ENCODE measurements around the gene GGCX.
"Not testable (repeated sequence)": the region's sequence is repeated elsewhere in the genome, so short reads cannot be mapped to it uniquely, and the experiment has no call there.

Gene GGCX

DNA sequence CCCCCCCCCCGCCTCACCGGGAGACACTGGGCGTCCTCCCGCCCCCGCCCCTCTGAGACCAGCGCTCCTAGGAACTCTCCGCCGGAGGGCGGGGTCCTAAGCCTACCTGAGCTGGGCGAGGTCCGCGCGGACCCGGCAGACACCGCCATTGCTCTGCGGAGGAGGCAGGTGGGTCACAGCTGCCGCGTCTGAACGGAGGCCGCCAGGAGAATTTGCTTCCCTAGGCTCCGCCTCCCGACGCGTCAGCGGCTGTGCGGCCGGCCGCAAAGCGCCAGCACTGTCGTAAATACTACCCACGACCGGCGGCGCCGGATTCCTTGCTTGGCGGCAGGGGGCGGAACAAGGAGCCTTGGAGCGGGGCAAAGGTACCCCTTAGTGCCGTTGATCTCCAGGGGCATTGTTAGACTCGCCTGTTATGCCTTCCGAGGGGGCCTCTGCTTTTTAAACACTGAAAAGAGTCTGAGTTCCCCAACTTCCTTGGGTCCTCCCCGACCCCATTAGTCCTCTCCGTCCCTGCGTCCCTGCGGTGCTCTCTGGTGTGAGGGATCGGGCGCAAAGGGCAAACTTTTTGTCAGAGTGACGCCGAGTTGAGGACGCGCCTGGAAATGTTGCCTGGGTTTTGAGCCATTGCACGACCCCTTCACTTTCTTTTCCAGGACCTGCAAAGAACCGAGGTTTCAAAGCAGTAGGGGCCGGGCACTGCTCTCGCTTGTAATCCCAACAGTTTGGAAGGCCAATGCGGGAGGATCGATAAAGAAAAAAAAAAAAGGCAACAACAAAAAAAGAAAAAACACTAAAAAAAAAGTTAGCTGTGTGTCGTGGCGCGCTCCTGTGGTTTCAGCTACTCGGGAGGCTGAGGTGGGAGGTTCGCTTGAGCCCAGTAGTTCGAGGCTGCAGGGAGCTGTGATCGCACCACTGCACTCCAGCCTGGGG is at the start of gene GGCX:
Gene GGCX (minus strand): TSS at position 214 of the 933 bp plus-strand sequence. CDS start 65 bp downstream, at position 149.
- peak; percentile 96 for ATAC-seq
- Mint-ChIP-seq H3K36me3 (peaks cover 34% of the 10 kb centered on the region), H3K4me3 (peak within 1 kb of the TSS; percentile 92), H3K4me1 (peaks cover 24% of the 10 kb centered on the region), H3K27ac (peak within 1 kb of the TSS; percentile 91), H3K9me3 (no peaks in the 10 kb centered on the region)
- peak; percentile 74 to 92 for DNase-seq (ENCODE audit: low spot score in 2 of 2)

DNA sequence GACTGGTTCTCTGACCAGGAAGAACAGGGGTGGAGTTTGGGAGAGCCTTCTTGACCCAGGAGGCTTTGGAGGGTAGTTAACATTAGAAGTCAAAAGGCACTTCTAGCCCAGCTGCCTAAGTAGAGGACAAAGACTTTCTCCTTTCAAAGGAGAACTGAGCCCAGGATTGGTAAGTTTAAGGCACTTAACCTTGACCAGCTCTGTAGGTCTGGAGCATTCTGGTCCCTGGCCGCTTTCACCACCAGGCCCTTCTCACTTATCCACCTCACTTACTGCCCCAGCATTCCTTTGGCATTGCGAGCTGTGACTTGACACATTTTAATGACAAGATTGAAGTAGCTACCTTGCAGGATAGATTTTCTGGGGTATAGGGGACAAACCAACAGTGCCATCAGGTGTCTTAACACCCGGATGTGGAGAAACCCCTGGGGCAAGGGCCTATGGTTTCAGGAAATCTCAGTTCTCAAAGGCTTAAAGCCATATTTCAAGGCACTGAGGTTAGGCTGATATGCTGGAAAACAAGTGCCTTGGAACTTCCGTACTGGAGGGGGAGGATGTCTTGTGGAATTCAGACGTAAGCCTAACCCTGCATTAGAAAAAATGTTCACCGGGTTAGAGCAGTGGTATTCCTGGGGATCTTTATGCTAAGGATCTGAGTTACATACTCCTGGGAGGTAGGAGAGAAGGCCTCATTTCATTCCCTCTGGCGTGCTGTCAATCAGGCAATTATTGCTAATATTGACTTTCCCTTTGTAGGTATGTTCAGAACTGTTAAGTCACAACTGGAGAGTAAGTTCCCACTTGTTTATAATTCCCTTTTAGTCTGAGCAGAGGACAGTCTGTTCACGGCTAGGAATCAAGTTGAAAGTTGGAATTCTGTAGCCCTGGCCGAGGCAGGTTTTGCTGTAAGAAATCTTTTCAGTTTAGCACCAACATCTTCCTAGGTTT is 46.2 kb upstream of the GGCX start:
- Mint-ChIP-seq H3K9me3 (no peaks in the 10 kb centered on the region), H3K27ac (peak overlapping the region; percentile 37), H3K4me1 (peaks cover 29% of the 10 kb centered on the region), H3K4me3 (no peak overlapping the region), H3K36me3 (peaks cover 46% of the 10 kb centered on the region)
- ATAC-seq: no peak
- no peak for DNase-seq (ENCODE audit: low spot score in 2 of 2)

DNA sequence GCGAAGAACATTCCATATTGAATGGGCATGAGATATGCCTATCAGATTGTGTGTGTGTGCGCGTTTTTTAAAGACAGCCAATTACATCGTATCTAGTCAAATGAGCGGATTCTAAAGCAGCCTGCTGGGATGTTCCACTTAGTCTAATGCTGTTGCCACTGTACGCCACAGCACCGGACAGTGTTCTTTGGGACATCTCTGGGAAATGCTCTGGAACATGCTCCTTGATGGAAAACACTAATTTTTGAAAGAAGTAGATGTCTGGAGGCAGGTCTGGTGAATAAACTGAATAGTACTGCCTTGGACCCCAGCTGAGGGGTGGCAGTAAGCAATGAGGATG is 44.8 kb upstream of the GGCX start:
- peaks cover 56% of the 10 kb centered on the region for H3K36me3 Mint-ChIP-seq
- H3K27ac Mint-ChIP-seq: peak overlapping the region; percentile 58
- H3K4me3 Mint-ChIP-seq: no peak overlapping the region
- ATAC-seq (no peak), DNase-seq (ENCODE audit: low spot score in 2 of 2) (no peak)
- no peaks in the 10 kb centered on the region for H3K9me3 Mint-ChIP-seq
- H3K4me1 Mint-ChIP-seq: peaks cover 40% of the 10 kb centered on the region

DNA sequence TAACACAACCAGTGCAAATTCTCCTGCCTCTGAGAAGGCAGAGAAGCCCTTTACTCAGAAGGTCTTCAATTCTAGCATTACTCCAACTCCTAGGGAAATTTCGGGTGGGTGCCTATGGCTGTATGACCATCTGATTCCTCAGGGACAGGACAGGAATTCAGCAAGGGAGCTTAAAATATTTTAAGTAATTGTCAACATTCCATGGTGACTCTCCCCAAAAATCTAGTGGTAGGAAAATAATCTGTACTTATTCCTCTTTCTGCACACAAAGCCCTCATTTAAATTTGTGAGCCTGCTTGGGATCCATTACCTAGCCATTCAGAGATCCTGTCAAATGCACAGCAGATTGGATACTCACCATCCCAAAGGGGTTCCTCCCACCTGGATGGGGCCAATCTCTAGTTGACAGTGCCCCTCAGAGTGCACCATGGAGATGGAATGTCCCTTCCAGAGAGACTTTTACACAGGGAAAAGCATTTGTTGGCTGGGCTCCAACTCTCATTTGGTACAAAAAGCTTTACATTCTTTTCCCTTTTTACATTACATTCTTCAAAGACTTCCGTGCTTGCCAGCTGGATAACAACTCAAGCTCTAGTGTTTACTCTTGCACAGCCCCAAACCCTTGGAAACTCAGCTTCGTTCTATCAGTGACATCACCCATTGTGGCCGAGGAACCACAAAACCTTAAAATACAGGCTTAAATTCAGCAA is 44.3 kb upstream of the GGCX start:
- Mint-ChIP-seq H3K27ac (peak overlapping the region; percentile 58), H3K4me1 (peaks cover 43% of the 10 kb centered on the region), H3K36me3 (peaks cover 56% of the 10 kb centered on the region), H3K4me3 (no peak overlapping the region), H3K9me3 (no peaks in the 10 kb centered on the region)
- no peak for DNase-seq (ENCODE audit: low spot score in 2 of 2)
- no peak for ATAC-seq

DNA sequence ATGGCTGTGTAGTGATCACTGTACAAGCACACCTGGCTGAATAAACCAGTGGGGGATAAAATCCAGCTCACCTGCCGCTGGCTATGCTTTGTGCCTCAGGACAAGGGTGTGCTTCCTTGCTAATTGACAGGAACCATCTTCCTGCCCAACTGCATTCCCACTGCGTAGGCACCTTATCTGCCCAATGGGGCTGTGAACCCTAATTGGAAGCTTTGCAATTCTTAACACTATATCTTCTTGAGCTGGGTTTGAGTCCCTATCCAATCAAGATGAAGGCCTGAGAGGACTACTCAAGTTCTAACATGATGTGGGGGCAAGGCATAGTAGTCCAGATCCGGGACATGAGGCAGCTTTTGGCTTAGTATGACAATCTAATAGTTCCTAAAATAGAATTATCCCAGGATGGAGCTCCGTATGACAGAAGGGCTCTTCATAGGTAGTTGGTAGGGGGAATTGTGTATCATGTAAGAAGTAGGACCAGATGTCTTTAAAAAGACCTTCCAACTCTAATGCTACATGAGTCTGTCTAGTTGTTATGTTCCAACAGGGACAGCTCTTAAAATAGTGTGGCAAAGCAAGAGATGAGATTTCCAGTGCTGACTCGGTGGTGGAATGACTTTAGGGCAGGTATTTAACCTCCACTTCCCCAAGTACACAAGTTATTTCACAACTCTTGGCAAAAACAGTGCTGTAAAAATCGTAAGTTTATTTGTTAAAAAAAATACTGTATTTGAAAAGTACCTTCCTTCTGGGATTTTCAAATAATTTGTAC is 43.5 kb upstream of the GGCX start:
- Mint-ChIP-seq H3K36me3 (peaks cover 55% of the 10 kb centered on the region), H3K9me3 (no peaks in the 10 kb centered on the region), H3K4me1 (peaks cover 50% of the 10 kb centered on the region), H3K27ac (no peak overlapping the region), H3K4me3 (no peak overlapping the region)
- no peak for ATAC-seq
- no peak for DNase-seq (ENCODE audit: low spot score in 2 of 2)

DNA sequence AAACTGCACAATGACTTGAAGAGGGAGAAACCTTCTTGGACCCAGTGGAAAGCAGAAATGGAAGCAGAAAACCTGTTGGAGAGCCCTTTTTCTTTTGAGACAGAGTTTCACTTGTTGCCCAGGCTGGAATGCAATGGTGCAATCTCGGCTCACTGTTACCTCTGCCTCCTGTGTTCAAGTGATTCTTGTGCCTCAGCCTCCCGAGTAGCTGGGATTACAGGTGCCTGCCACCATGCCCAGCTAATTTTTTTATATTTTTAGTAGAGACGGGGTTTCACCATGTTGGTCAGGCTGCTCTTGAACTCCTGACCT is 42.8 kb upstream of the GGCX start:
- peak overlapping the region; percentile 86 for H3K4me3 Mint-ChIP-seq

DNA sequence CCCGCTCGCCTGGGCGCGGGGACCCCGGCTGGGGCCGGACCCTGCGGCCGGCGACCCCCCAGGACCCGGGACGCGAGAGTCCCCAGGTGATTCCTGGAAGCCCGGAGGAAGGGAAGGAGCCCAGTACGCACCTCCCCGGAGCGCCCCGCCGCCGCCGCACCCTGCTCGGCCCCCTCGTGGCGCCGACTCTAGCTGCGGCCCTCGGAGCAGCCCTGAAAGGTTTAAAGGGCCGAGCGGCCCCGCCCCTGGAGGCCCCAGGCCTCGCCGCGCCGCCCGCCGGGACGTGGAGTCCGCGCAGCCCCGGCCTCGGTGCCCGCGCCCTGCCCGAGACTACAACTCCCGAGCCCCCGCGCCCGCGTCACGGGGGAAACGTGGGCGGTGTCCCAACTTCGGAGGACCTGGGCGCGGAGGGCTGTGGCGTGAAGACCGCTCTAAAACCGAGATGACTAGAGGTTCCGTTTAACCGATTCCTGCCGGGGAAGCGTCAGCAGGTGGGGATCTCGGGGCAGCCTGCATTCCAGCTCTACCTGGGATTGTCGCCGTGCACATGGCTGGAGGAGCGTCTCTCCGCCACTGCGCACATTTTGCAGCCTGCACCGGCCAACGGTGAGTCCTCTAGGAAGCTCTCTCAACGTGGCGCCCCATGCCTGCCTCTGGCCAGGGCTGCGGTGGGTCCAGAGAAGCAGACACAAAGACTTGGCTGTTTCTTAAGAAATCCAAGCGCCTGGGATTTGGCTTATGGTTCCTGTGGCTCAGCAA is 41.4 kb upstream of the GGCX start, which contains the start of gene TMEM150A:
Gene TMEM150A (minus strand): TSS at position 223 of the 759 bp plus-strand sequence. CDS start 750 bp downstream, outside the sequence.
- Mint-ChIP-seq H3K4me3 (peak within 1 kb of the TSS; percentile 86), H3K27ac (peak within 1 kb of the TSS; percentile 80), H3K9me3 (no peaks in the 10 kb centered on the region), H3K36me3 (peaks cover 55% of the 10 kb centered on the region), H3K4me1 (peaks cover 43% of the 10 kb centered on the region)
- ATAC-seq (peak; percentile 97), DNase-seq (ENCODE audit: low spot score in 2 of 2) (peak; percentile 79 to 93)

More for the DNA sequence above, 42.8 kb upstream of the GGCX start:
- not testable (repeated sequence) for H3K9me3 Mint-ChIP-seq; DNase-seq (ENCODE audit: low spot score in 2 of 2); ATAC-seq
- Mint-ChIP-seq H3K27ac (peak overlapping the region; percentile 80), H3K36me3 (peaks cover 55% of the 10 kb centered on the region), H3K4me1 (peaks cover 51% of the 10 kb centered on the region)

DNA sequence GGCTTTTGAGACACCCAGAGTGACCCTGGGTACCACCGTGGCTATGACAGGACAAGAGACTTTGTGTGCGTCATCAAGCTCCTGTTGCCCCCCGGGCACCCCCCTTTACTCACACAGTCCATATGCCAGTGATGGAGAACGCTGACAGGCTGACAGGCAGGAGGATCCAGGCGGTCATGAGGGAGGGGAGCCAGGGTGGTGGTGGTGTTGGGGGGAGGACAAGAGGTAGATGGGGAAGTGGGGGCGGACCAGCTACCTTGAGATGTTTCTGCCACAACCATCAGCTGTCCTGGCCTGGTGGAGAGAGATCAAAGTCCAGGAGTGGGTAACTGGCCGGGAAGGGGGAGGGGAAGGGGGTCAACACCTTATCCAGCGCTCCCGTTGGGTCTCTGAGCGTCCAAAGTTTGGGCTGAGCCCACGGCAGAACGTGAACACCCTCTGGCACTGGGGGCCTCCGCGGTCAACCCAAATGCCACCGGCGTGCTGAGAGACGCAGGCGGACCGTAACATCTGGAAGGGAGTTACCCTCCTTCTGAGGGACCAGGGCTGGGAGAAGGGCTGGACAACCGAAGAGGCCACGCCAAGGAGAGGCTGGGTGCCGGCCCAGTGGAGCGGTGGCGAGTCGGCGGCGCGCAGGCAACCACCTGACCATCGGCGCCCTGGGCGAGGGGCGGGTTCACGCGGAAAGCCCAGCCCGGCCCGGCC is 40.6 kb upstream of the GGCX start:
- Mint-ChIP-seq H3K9me3 (no peaks in the 10 kb centered on the region), H3K36me3 (peaks cover 57% of the 10 kb centered on the region), H3K4me1 (peaks cover 47% of the 10 kb centered on the region), H3K4me3 (peak overlapping the region; percentile 86), H3K27ac (peak overlapping the region; percentile 76)
- DNase-seq (ENCODE audit: low spot score in 2 of 2) (no peak), ATAC-seq (peak; percentile 29)

DNA sequence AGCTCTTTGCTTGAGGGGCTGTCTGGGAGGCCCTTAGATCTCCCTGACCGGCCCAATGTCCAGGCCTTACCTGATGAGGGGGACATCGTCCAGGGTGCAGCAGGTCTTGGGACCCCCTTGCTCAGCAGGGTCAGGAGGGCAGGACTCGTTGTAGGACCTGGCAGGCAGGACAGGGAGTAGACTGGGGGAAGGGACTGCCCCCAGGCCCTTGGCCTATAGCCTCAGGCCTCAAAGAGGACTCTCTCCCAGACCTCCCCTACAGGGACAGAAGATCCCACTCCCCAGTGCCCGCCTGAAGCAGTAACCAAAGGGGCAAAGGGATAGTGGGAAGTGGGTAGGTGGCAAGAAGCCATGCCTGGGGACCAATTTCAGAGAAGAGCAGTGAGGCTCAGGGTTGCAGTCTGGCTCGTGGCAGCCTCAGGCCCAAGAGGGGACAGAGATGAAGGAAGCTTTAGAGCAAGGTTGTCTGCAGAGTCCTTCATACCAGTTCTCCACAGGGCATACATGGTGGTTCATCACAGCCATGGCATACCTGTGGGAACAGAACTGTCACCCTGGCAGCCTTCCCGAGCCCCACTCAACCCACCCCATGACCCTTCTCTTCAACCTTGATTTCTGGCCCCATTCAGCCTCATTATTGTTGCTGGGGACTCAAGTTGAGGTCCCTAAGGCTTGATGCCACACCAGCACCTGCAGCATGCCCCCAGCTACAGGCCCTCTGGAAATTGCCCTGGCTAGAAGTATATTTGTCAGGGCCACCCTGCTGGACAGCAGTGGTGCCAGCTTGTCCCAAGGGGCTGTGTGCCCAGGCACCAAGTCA is 39.9 kb upstream of the GGCX start:
- Mint-ChIP-seq H3K36me3 (peaks cover 55% of the 10 kb centered on the region), H3K4me3 (peak overlapping the region; percentile 86), H3K9me3 (no peaks in the 10 kb centered on the region), H3K27ac (peak overlapping the region; percentile 76), H3K4me1 (peaks cover 53% of the 10 kb centered on the region)
- ATAC-seq: no peak
- no peak for DNase-seq (ENCODE audit: low spot score in 2 of 2)

DNA sequence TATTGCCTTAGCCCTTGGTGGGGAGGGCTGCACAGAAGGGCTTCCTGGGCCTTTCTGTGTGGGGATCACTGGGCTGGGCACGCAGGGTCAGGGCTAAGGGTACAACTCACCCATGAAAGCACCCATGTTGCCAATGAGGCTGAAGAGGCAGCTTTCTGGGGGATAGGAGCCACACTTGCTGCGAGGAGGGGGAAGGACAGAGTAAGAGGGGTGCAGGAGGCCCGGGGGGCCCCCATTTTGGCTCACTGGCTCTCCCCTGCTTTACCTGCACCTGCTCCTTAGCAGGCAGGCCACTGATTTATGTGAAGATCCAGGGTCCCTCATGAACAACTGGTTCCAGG is 38.9 kb upstream of the GGCX start:
- Mint-ChIP-seq H3K36me3 (peaks cover 63% of the 10 kb centered on the region), H3K27ac (no peak overlapping the region), H3K9me3 (no peaks in the 10 kb centered on the region), H3K4me3 (no peak overlapping the region), H3K4me1 (peaks cover 59% of the 10 kb centered on the region)
- no peak for DNase-seq (ENCODE audit: low spot score in 2 of 2)
- no peak for ATAC-seq

DNA sequence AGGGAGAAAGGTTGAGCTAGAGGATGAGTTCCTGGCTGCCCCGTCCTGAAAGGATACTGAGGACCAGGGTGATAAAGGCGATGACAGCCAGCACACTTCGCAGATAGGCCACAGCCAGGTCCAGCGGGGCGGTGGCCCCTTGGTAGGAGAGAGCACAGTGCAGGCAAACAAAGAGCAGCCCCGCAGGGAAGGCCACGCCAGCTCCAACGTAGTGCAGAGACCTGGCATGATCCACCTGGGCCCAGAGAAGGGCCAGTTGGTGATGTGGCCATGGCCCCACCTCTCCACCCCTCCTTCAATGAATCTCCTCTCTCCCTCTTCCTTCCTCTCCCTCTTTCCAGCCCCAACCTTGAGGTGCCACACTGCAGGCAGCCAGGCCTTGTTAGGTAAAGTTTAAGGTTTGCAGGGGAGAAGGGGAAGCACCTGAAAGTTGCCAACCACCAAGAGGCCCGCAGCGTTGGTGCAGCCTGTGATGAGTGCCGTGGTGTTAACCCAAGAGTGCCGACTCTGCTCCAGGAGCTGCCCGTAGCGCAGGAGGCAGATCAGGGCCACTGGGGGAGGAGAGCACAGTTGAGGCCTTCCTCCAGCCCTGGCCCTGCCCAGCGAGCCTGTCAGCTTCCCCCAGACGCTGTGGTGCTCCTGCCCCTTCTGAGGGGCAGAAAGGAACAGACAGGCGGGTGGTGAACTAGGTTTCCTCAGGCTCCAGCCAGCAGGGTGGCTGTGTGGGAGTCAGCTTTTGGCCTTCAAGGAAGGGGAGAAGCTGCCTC is 38.4 kb upstream of the GGCX start:
- no peak overlapping the region for H3K27ac Mint-ChIP-seq
- H3K9me3 Mint-ChIP-seq: no peaks in the 10 kb centered on the region
- H3K4me1 Mint-ChIP-seq: peaks cover 62% of the 10 kb centered on the region
- DNase-seq (ENCODE audit: low spot score in 2 of 2) (no peak), ATAC-seq (no peak)
- peaks cover 59% of the 10 kb centered on the region for H3K36me3 Mint-ChIP-seq
- no peak overlapping the region for H3K4me3 Mint-ChIP-seq

DNA sequence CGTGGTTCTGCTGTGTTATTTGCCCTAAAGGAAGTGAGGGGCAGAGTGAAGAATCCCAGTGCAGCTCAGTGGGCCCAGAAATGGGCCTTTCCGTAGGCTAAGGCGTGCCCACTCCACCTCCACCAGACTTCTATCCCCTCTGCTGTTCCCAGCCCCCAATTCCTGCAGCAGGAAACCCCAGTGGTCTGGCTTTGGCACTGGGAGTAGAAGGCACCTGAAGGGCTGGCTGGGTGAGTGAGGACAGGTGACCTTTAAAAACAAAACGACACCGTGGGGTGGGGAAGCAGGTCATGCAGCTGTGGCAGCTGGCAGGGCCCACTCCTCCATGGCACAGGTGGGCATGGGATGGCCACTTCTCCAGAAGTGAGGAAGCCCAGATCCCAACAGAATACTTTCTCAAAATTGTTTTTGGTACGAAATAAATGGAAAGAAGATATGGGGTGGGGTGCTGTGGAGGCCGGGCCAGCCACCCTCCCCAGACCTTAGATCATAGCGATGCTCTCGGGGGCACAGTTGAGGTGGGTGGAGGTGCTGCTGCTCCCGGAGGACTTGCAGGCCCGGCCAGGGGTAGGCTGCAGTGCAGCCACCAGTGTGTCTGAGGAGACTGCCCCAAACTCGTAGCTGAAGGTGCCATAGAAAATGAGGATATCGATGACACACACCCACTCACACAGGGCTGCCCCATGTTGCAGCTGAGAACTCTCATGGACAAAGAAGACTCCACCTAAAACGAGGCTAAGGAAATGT is 37.5 kb upstream of the GGCX start:
- Mint-ChIP-seq H3K27ac (no peak overlapping the region), H3K36me3 (peaks cover 59% of the 10 kb centered on the region), H3K4me3 (no peak overlapping the region), H3K4me1 (peaks cover 66% of the 10 kb centered on the region), H3K9me3 (no peaks in the 10 kb centered on the region)
- DNase-seq (ENCODE audit: low spot score in 2 of 2) (no peak), ATAC-seq (no peak)

All from stimulated activated effector memory CD8-positive, alpha-beta T cell treated with anti-CD3 and anti-CD28 coated beads, Interleukin-12 subunit alpha, Interleukin-12 subunit beta, amount 100 ng/mL, for 72 hours (primary cell).